HEK293T (cell line): Measurements from ENCODE around the gene SPIN1.
"Not testable (repeated sequence)": the region's sequence is repeated elsewhere in the genome, so short reads cannot be mapped to it uniquely, and the experiment has no call there.

Experiments
- CTCF ChIA-PET: fragments of 350-600 bp; formaldehyde crosslinking; extraction: SDS; loops from one replicate; lab custom pipeline; 2021; ENCODE audit warnings: antibody characterized with exemption, inconsistent platforms; lab: Yijun Ruan, JAX
- POLR2A ChIA-PET: fragments of 350-600 bp; formaldehyde crosslinking; extraction: SDS; loops from one replicate; lab custom pipeline; 2020; ENCODE audit warnings: antibody characterized with exemption, inconsistent platforms; lab: Yijun Ruan, JAX
- DNase-seq: peaks from one replicate; pipeline ENCODE4 v3.0.0; 2012; ENCODE audit warnings: mixed read lengths; ENCODE audit errors: extremely low spot score
- ARNT ChIP-seq: fragments of 450-650 bp; IDR thresholded peaks from 2 replicates; pipeline ENCODE4 v1.6.1; 2017; ENCODE audit warnings: mild to moderate bottlenecking
- BHLHE40 ChIP-seq: fragments of 450-650 bp; IDR thresholded peaks from 2 replicates; pipeline ENCODE4 v1.6.1; 2016; ENCODE audit warnings: mild to moderate bottlenecking, moderate library complexity, borderline replicate concordance
- CTBP1 ChIP-seq: fragments of 450-650 bp; IDR thresholded peaks from 2 replicates; pipeline ENCODE4 v1.6.1; 2016; ENCODE audit warnings: borderline replicate concordance
- ELF4 ChIP-seq: fragments of 450-650 bp; IDR thresholded peaks from 2 replicates; pipeline ENCODE4 v1.6.1; 2017; ENCODE audit warnings: antibody characterized with exemption
- FOXA1 ChIP-seq: fragments of 450-650 bp; IDR thresholded peaks from 2 replicates; pipeline ENCODE4 v1.6.1; 2016; ENCODE audit warnings: mild to moderate bottlenecking
- FOXK2 ChIP-seq: fragments of 450-650 bp; IDR thresholded peaks from 2 replicates; pipeline ENCODE4 v1.6.1; 2016; ENCODE audit warnings: mild to moderate bottlenecking
- FOXM1 ChIP-seq: fragments of 450-650 bp; IDR thresholded peaks from 2 replicates; pipeline ENCODE4 v1.6.1; 2017; ENCODE audit warnings: mild to moderate bottlenecking, borderline replicate concordance
- HDGF ChIP-seq: fragments of 450-650 bp; IDR thresholded peaks from 2 replicates; pipeline ENCODE4 v1.6.1; 2017; ENCODE audit warnings: antibody characterized with exemption, borderline replicate concordance
- L3MBTL2 ChIP-seq: fragments of 450-650 bp; conservative IDR thresholded peaks from 2 replicates; pipeline ENCODE4 v1.6.1; 2016; ENCODE audit warnings: mild to moderate bottlenecking
- LEF1 ChIP-seq: fragments of 450-650 bp; IDR thresholded peaks from 2 replicates; pipeline ENCODE4 v1.6.1; 2017; ENCODE audit warnings: mild to moderate bottlenecking, borderline replicate concordance
- NFRKB ChIP-seq: fragments of 450-650 bp; IDR thresholded peaks from 2 replicates; pipeline ENCODE4 v1.6.1; 2016; ENCODE audit warnings: mild to moderate bottlenecking, moderate library complexity
- PKNOX1 ChIP-seq: fragments of 450-650 bp; IDR thresholded peaks from 2 replicates; pipeline ENCODE4 v1.6.1; 2016
- SP1 ChIP-seq: fragments of 450-650 bp; IDR thresholded peaks from 2 replicates; pipeline ENCODE4 v1.6.1; 2017
- SUZ12 ChIP-seq: fragments of 450-650 bp; IDR thresholded peaks from 2 replicates; pipeline ENCODE4 v1.6.1; 2016; ENCODE audit warnings: mild to moderate bottlenecking
- TARDBP ChIP-seq: fragments of 450-650 bp; IDR thresholded peaks from 2 replicates; pipeline ENCODE4 v1.6.1; 2016
- ZNF384 ChIP-seq: fragments of 450-650 bp; IDR thresholded peaks from 2 replicates; pipeline ENCODE4 v1.6.1; 2016

The SPIN1 gene

GRCh38 chr9:88372103-88372654 is 16.1 kb upstream of the SPIN1 start:
- ChIA-PET CTCF (interaction anchor here (0.7 kb wide), 1 partner anchor 1134 kb away, joined by 3 read pairs; no protein-coding TSS in a partner anchor), POLR2A (interaction anchor here (0.6 kb wide), 1 partner anchor 114 kb away, joined by 3 read pairs; no protein-coding TSS in a partner anchor)
- TF ChIP-seq SP1: no peak
- TF ChIP-seq PKNOX1: peak; percentile 55; the same call in 1 of the 2 replicates
- DNase-seq: no peak

GRCh38 chr9:88373045-88373444 is 15.2 kb upstream of the SPIN1 start:
- CTCF ChIA-PET: no interaction called here
- TF ChIP-seq ELF4: no peak
- no peak for TF ChIP-seq LEF1
- no peak for TF ChIP-seq NFRKB
- TF ChIP-seq FOXK2: no peak
- no peak for TF ChIP-seq ARNT
- no peak for TF ChIP-seq SP1
- TF ChIP-seq HDGF: no peak
- no peak for TF ChIP-seq TARDBP
- TF ChIP-seq ZNF384: no peak
- TF ChIP-seq L3MBTL2: no peak
- TF ChIP-seq FOXA1: no peak
- POLR2A ChIA-PET: no interaction called here
- DNase-seq: no peak

GRCh38 chr9:88378317-88378716 is 9.9 kb upstream of the SPIN1 start:
- ChIA-PET CTCF (no interaction called here), POLR2A (no interaction called here)
- no peak for TF ChIP-seq SP1
- TF ChIP-seq ELF4: no peak
- TF ChIP-seq FOXM1: no peak
- no peak for TF ChIP-seq L3MBTL2
- TF ChIP-seq FOXA1: no peak
- TF ChIP-seq CTBP1: no peak
- no peak for TF ChIP-seq PKNOX1
- TF ChIP-seq ZNF384: no peak
- TF ChIP-seq TARDBP: no peak
- no peak for TF ChIP-seq FOXK2
- TF ChIP-seq SUZ12: no peak
- TF ChIP-seq LEF1: no peak
- TF ChIP-seq HDGF: no peak
- TF ChIP-seq BHLHE40: no peak
- no peak for TF ChIP-seq NFRKB
- TF ChIP-seq ARNT: no peak
- no peak for DNase-seq

GRCh38 chr9:88379352-88379751 is 8.9 kb upstream of the SPIN1 start:
- CTCF ChIA-PET: no interaction called here
- DNase-seq: no peak
- TF ChIP-seq NFRKB (no peak), FOXA1 (no peak), LEF1 (no peak), HDGF (no peak), FOXK2 (no peak), ARNT (no peak), BHLHE40 (no peak), SP1 (no peak), FOXM1 (no peak), SUZ12 (no peak), PKNOX1 (no peak), ZNF384 (no peak), ELF4 (no peak), TARDBP (no peak), CTBP1 (no peak), L3MBTL2 (no peak)
- POLR2A ChIA-PET: no interaction called here

- DNase-seq: no peak
- POLR2A ChIA-PET: no interaction called here
- TF ChIP-seq ELF4 (no peak), PKNOX1 (no peak), NFRKB (no peak), TARDBP (no peak), ZNF384 (no peak), BHLHE40 (no peak)
- CTCF ChIA-PET: no interaction called here
Observed at GRCh38 chr9:88380118-88380517, 8.1 kb upstream of the SPIN1 start.

GRCh38 chr9:88381322-88381721 is 6.9 kb upstream of the SPIN1 start:
- DNase-seq, POLR2A ChIA-PET, CTCF ChIA-PET: not testable (repeated sequence)

GRCh38 chr9:88383176-88383575 is 5.1 kb upstream of the SPIN1 start:
- no peak for TF ChIP-seq ARNT
- TF ChIP-seq BHLHE40: no peak
- no peak for TF ChIP-seq FOXK2
- no peak for TF ChIP-seq PKNOX1
- no peak for TF ChIP-seq LEF1
- no peak for TF ChIP-seq FOXM1
- TF ChIP-seq SUZ12: no peak
- no peak for TF ChIP-seq SP1
- TF ChIP-seq ZNF384: no peak
- TF ChIP-seq TARDBP: no peak
- no peak for TF ChIP-seq FOXA1
- TF ChIP-seq HDGF: no peak
- no peak for TF ChIP-seq CTBP1
- TF ChIP-seq NFRKB: no peak
- no peak for TF ChIP-seq ELF4
- no peak for TF ChIP-seq L3MBTL2
- ChIA-PET CTCF (no interaction called here), POLR2A (no interaction called here)
- DNase-seq: no peak

- DNase-seq, POLR2A ChIA-PET, CTCF ChIA-PET: not testable (repeated sequence)
Observed at GRCh38 chr9:88386137-88386536, 2.1 kb upstream of the SPIN1 start.
